ENCODE measurements around the gene LFNG. TPM values are rescaled to one million over a fixed set of nuclear protein-coding genes. Genes with fewer than 3 reads are reported as not detected.

The LFNG gene
- total RNA-seq, 1 donor from 2014 or later: 26.4 TPM

DNA sequence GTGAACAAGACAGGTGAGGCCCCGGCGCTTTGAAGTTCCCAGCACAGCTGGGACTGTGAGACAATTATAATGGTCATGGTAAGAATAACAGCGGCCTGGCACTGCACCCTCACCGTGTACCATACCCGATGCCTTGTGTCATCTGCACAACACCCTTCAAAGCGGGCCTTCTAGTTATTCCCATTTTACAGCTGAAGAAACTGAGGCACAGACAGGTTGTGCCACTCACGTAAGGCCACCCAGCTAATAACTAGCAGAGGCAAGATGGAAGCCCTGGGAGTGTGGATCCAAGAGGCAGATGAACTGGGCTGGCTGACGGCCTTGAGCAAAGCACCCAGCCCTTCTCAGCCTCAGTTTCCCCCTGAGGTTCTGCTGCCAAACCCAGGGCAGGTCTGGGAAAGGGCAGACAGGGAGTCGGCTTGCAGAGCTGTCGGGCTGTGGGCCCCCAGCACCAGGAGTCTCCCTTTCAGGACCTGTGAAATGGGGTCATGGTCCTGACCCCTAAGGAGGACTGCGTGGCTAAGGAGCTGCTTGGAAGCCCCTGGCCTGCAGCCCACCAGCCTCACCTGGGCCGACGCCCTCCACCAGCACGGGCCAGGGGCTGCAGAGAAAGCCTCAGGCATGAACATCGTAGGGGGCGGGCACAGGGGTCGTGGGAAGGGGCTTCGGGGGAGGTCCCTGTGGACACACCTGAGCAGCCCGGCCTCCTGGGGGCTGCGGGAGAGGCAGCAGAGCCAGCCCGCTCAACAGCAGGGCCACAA, 15.3 kb upstream of the LFNG start:
- DNase-seq: no peak

DNA sequence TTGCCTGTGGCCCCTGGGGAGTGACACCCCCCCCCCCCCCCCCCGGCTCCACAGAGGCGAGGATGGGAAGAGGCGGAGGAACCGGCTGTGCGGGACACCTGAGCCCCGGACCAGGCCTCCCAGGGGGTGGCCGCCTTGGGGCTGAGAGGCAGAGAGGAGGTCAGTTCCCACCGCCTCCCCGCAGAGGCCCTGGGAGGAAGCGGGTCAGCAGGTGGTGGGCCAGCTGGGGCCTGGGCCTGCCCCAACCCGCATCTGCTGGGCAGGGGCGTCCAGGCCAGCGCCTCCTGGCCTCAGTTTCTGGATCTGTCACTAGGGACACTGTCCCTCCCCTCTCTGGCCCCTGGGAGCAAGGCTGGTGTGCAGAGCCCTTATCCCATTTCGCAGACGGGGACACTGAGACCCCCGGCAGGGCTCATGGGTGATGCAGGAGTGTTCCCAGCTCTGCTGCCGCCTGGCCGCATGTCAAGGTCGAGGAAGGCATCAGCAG, 14.6 kb upstream of the LFNG start:
- DNase-seq: no peak

GRCh38 chr7:2505401-2505800, 14.2 kb upstream of the LFNG start:
- no peak for DNase-seq

DNA sequence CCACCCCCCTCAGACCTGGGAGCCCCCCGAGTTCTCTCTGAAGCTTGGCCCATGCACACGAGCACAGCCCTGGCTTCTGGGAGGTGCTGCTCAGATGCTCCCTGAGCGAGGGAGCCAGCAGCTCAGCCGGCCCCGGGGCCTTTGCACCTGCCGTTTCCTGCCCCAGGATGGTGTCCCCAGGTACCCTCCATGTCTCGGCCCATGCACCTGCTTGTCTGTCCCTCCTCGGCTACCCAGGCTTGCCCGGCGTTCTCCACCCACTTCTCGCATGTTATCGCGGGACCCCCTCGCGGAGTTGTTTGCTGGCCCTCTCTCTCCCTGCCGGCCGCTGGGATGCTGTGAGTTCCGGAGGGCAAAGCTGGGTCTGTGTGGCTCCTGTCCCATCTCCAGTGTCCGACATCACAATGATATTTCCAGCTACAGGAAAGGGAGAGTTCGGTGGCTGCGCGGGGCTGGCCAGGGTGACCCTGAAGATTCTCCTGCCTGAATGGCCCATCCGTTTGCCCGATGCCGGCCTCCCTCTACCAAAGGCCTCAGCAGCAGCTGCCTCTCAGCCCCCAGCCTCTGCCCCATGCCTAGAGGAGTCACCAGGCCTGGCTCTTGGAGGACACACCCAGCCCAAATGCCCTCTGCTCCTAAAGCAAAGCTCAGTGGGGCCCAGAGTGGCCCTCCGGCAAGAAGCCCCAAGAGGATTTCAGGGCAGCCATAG, 12.2 kb upstream of the LFNG start:
- DNase-seq: no peak

- no peak for DNase-seq
These were observed 11.7 kb upstream of the LFNG start for GRCh38 chr7:2507917-2508306.

DNA sequence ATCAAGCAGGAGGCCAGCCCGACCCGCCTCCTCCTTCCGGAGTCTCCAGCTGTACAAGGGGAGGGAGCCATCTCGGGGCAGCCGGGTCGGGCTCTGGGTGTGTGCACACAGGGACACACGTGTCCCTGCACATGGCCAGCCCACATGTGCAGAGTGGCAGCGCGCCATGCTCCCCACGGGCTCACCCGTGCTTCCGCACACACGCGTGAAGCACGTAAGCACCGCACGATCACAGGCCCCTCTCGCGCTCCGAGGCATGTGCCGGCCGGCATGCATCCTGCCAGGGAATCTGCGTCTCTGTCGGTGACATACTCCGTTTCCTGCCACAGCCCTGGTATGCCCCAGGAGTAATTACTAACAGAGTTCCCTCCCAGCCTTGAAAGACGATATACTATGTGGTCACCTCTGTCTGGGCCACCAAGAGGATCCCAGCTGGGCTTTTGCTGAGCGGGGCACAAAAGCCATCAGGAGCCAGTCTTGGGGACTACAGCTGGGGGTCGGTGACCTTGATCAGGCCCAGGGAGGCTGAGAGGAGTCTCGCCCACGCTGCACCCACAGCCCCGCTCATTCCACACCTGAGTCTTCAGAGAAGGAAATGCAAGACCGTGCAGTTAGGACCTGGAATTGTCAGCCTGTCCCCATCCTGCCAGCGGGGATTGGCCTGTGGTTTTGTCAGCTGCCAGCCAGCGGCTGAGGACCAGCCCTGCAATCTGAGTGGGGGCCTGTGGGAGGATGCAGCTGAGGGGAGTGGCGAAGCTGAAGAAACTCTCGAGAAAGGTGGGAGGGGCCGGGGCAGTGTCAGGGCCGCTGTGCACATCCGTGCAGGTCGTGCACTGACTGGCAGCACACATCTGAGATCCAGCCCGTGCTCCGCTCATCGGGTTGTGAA, 11.0 kb upstream of the LFNG start:
- DNase-seq: peak; percentile 57

GRCh38 chr7:2509298-2509906, 10.2 kb upstream of the LFNG start:
- no peak for DNase-seq

- no peak for DNase-seq
These were observed 9.3 kb upstream of the LFNG start for GRCh38 chr7:2510130-2510776.

DNA sequence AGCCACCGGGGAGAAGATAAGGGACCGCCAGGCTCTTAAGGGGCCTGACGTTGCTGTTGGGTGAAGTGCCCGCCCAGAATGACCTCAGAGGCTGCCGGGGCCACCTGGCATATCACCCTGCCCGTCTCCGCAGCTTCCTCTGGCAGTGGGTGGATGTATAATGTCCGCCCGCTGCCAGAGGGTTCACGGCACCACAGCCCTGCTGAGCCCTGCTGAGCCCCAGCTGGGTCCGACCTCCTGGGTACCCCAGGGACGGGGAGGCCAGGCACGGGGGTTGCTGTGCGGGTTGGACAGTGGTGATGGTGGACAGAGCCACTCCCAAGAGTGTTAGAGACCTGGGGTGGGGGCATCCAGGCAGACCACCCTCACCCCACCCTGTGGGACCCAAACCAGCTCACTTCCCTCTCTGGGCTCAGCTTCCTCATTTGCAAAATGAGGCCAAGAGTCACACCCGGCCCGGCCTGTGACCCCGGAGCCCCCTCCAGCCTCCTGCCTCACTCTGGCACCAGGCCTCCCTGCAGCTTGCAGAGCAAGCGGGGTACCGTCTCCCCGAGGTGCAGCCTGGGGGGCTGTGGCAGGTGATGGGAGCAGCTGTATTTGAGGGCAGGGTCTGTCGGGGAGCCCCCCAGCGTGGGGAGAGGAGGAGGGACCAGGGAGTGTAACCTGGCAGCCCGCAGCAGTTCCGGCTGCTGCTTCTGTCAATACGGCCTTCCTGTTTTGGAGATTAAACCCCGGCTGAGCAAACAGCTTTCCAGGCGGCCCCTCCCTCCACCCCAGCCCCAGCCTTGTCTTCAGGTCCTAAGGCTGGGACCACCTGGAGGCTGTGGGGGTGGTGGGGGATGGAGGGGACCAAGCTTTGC, 8.4 kb upstream of the LFNG start:
- DNase-seq: peak; percentile 45

DNA sequence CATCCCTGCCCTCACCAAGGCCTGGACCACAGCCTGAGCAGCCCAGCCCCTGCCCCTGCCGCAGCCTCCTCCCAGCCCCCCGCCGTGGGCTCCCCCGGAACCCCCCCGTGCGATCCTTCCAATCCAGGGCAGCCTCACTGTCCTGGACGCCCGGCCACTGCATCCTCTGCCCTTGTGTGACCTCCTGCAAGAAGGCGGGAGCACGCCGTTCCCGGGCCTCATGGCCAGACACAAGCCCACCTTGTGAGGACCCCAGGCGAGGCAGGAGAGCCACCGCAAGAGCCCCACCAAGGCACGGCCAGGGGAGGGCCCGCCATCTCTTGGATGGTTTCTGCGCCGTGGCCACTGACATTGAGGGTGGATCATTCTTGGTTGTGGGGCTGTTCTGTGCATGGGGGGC, 7.8 kb upstream of the LFNG start:
- no peak for DNase-seq

GRCh38 chr7:2512179-2512661, 7.4 kb upstream of the LFNG start:
- DNase-seq: no peak

GRCh38 chr7:2512713-2513112, 6.9 kb upstream of the LFNG start:
- DNase-seq: no peak

- no peak for DNase-seq
These were observed 5.9 kb upstream of the LFNG start for GRCh38 chr7:2513702-2514101.

DNA sequence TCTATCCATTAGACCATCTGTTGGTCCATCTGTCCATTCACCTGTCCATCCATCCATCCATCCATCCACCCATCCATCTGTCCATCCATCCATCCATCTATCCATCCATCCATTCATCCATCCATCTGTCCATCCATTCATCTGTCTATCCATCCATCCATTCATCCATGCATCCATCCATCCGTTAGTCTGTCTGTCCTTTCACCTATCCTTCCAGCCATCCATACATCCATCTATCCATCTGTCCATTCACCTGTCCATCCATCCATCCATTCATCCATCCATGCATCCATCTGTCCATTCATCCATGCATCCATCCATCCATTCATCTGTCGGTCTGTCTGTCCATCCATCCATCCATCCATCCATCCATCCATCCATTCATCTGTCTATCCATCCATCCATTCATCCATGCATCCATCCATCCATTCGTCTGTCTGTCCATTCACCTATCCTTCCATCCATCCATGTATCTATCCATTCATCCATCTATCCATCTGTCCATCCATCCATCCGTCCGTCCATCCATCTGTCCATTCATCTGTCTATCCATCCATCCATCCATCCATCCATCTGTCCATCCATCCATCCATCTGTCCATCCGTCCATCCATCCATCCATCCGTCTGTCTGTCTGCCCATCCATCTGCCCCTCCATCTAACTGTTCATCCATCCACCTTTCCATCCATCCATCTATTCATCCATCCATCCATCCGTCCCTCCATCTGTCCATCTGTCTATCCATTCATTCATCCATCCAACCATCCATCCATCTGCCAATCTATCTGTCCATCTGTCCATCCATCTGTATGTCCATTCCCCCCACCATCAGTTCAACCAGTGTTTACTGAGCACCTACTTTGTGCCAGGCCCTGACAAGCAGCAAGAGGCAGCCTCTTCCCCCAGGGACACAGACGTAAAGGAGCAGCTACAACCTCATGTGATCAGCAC, 4.8 kb upstream of the LFNG start:
- DNase-seq: no peak

- DNase-seq: no peak
These were observed 4.0 kb upstream of the LFNG start for GRCh38 chr7:2515424-2516193.

GRCh38 chr7:2516194-2516555, 3.4 kb upstream of the LFNG start:
- no peak for DNase-seq

GRCh38 chr7:2517026-2517425, 2.5 kb upstream of the LFNG start:
- no peak for DNase-seq

GRCh38 chr7:2517678-2518507, 1.7 kb upstream of the LFNG start:
- no peak for DNase-seq

Measured in dermis blood vessel endothelial cell (primary cell).